ENCODE measurements around the gene C13orf42.
"Not testable (repeated sequence)": the region's sequence is repeated elsewhere in the genome, so short reads cannot be mapped to it uniquely, and the experiment has no call there.

Gene C13orf42

GRCh38 chr13:51118809-51119431, 7.8 kb upstream of the C13orf42 start:
- DNase-seq, result no peak

GRCh38 chr13:51113969-51114368, 2.9 kb upstream of the C13orf42 start:
- no peak for DNase-seq

GRCh38 chr13:51113186-51113881, 2.3 kb upstream of the C13orf42 start:
- no peak for DNase-seq

GRCh38 chr13:51112771-51113170, 1.7 kb upstream of the C13orf42 start:
- no peak for DNase-seq

GRCh38 chr13:51111997-51112396, 923 bp upstream of the C13orf42 start:
- DNase-seq, result no peak

GRCh38 chr13:51107996-51108395, 3.1 kb downstream of the C13orf42 start:
- DNase-seq, result no peak

GRCh38 chr13:51105046-51105445, 6.0 kb downstream of the C13orf42 start:
- DNase-seq, result no peak

- DNase-seq, result no peak
Observed at GRCh38 chr13:51101636-51102235, 9.3 kb downstream of the C13orf42 start.

GRCh38 chr13:51097353-51098043, 13.6 kb downstream of the C13orf42 start:
- no peak for DNase-seq

GRCh38 chr13:51096131-51096530, 14.9 kb downstream of the C13orf42 start:
- no peak for DNase-seq

GRCh38 chr13:51093574-51093973, 17.5 kb downstream of the C13orf42 start:
- DNase-seq, result no peak

- DNase-seq, result no peak
Observed at GRCh38 chr13:51091839-51092238, 19.2 kb downstream of the C13orf42 start.

GRCh38 chr13:51083706-51084105, 27.4 kb downstream of the C13orf42 start:
- DNase-seq, result no peak

- DNase-seq, result not testable (repeated sequence)
Observed at GRCh38 chr13:51080478-51081065, 30.5 kb downstream of the C13orf42 start.

- DNase-seq, result no peak
Observed at GRCh38 chr13:51071493-51071892, 39.6 kb downstream of the C13orf42 start.

GRCh38 chr13:51070005-51070649, 40.9 kb downstream of the C13orf42 start:
- peak; percentile 89 for DNase-seq

- DNase-seq, result no peak
Observed at GRCh38 chr13:51068501-51068900, 42.6 kb downstream of the C13orf42 start.

GRCh38 chr13:51067706-51068105, 43.4 kb downstream of the C13orf42 start:
- DNase-seq, result no peak

GRCh38 chr13:51067210-51067701, 43.8 kb downstream of the C13orf42 start:
- no peak for DNase-seq

GRCh38 chr13:51066091-51066831, 44.8 kb downstream of the C13orf42 start:
- DNase-seq, result no peak

- DNase-seq, result no peak
Observed at GRCh38 chr13:51065372-51066090, 45.5 kb downstream of the C13orf42 start.

All from activated CD8-positive, alpha-beta memory T cell treated with anti-CD3 and anti-CD28 coated beads for 24 hours (primary cell).